ENCODE data around the gene MAN2C1.
"Not testable (repeated sequence)": the region's sequence is repeated elsewhere in the genome, so short reads cannot be mapped to it uniquely, and the experiment has no call there.

Gene MAN2C1

DNA sequence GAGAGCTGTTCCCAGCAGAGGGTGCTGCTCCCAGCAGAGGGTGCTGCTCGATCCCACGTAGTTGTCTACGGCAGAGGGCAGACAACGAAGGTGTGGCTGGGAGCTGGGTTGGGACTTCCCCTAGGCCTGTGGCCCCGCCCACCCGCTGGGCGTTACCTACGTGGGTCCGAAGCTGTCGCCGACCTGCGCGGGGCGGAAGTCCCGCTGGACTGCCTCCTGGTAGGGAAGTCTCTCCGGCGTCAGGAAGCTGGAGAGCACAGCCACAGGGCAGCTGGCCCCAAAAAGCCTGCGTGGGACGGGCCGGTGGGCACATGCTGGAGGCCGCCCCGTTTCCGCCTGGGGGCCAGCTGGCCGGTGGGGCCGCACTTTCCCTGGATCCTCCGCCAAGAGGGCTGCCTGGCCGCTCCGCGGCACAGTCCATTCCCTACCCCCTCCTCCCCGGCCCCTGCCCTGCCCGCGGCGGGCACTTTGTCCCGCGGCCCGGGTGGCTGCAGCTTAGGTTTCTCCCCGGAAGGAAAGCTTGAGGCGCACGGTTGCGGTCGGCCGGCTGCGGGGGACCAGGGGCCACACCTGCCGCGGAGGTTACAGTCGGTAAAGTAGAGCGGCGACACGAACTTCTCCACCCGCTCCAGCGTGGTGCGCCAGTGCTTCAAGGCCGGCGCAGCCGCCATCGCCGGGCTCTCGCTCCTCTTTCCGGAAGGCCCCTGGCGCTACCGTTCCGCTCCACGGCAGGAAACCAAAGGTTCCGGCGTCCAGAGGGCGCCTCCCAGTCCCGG is at the start of gene MAN2C1:
TSS of gene MAN2C1 (minus strand) at position 695 of the 776 bp plus-strand sequence. CDS start at position 671, 24 bp downstream.
- H3K9ac ChIP-seq (ENCODE audit: low read depth, low read length) = peak within 1 kb of the TSS; percentile 89
- peak within 1 kb of the TSS; percentile 98 for H3K27ac ChIP-seq (ENCODE audit: low read depth, low read length)
- no peaks in the 10 kb centered on the region for H3K9me3 ChIP-seq (ENCODE audit: control insufficient read depth, insufficient read depth, low read length)
- no peaks in the 10 kb centered on the region for H3K27me3 ChIP-seq (ENCODE audit: control insufficient read depth, insufficient read depth, low read length)
- peaks cover 9% of the 10 kb centered on the region for H3K4me1 ChIP-seq (ENCODE audit: control insufficient read depth, insufficient read depth, low read length)
- peak within 1 kb of the TSS; percentile 84 for H3K4me3 ChIP-seq (ENCODE audit: low read depth, low read length)
- H3K36me3 ChIP-seq (ENCODE audit: control insufficient read depth, insufficient read depth, low read length) = peaks cover 60% of the 10 kb centered on the region

- no peak overlapping the region for H3K9ac ChIP-seq (ENCODE audit: low read depth, low read length)
- no peaks in the 10 kb centered on the region for H3K9me3 ChIP-seq (ENCODE audit: control insufficient read depth, insufficient read depth, low read length)
- no peak overlapping the region for H3K27ac ChIP-seq (ENCODE audit: low read depth, low read length)
- H3K27me3 ChIP-seq (ENCODE audit: control insufficient read depth, insufficient read depth, low read length) = no peaks in the 10 kb centered on the region
- H3K36me3 ChIP-seq (ENCODE audit: control insufficient read depth, insufficient read depth, low read length) = peaks cover 71% of the 10 kb centered on the region
- no peak overlapping the region for H3K4me3 ChIP-seq (ENCODE audit: low read depth, low read length)
- no peaks in the 10 kb centered on the region for H3K4me1 ChIP-seq (ENCODE audit: control insufficient read depth, insufficient read depth, low read length)
These were observed 48.2 kb upstream of the MAN2C1 start for GRCh38 chr15:75416584-75416983.

GRCh38 chr15:75410196-75410595 is 41.8 kb upstream of the MAN2C1 start:
- peaks cover 94% of the 10 kb centered on the region for H3K36me3 ChIP-seq (ENCODE audit: control insufficient read depth, insufficient read depth, low read length)
- H3K4me3 ChIP-seq (ENCODE audit: low read depth, low read length) = no peak overlapping the region
- H3K9me3 ChIP-seq (ENCODE audit: control insufficient read depth, insufficient read depth, low read length) = no peaks in the 10 kb centered on the region
- no peaks in the 10 kb centered on the region for H3K4me1 ChIP-seq (ENCODE audit: control insufficient read depth, insufficient read depth, low read length)
- H3K9ac ChIP-seq (ENCODE audit: low read depth, low read length) = no peak overlapping the region
- H3K27me3 ChIP-seq (ENCODE audit: control insufficient read depth, insufficient read depth, low read length) = no peaks in the 10 kb centered on the region
- H3K27ac ChIP-seq (ENCODE audit: low read depth, low read length) = no peak overlapping the region

DNA sequence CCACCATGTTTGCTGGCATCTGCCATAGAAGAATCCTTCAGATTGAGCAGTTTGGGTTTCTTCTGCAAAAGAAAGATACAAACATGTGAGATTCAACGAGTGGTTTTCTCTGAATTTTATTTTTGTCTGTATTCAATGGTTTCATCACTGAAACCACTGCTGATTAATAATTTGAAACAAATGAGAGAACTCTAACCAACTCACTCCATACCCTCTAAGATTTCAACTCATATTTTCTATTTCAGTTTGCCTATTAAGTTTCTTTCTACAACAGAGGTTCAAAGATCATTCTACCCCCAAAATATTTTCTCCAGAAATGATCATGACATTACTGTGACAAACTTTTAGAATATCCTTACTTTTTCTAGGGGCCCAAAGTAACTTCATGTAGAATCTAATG is 38.7 kb upstream of the MAN2C1 start:
- H3K36me3 ChIP-seq (ENCODE audit: control insufficient read depth, insufficient read depth, low read length) = peaks cover 91% of the 10 kb centered on the region
- no peaks in the 10 kb centered on the region for H3K27me3 ChIP-seq (ENCODE audit: control insufficient read depth, insufficient read depth, low read length)
- H3K4me3 ChIP-seq (ENCODE audit: low read depth, low read length) = no peak overlapping the region
- H3K9ac ChIP-seq (ENCODE audit: low read depth, low read length) = no peak overlapping the region
- H3K4me1 ChIP-seq (ENCODE audit: control insufficient read depth, insufficient read depth, low read length) = no peaks in the 10 kb centered on the region
- no peak overlapping the region for H3K27ac ChIP-seq (ENCODE audit: low read depth, low read length)
- no peaks in the 10 kb centered on the region for H3K9me3 ChIP-seq (ENCODE audit: control insufficient read depth, insufficient read depth, low read length)

DNA sequence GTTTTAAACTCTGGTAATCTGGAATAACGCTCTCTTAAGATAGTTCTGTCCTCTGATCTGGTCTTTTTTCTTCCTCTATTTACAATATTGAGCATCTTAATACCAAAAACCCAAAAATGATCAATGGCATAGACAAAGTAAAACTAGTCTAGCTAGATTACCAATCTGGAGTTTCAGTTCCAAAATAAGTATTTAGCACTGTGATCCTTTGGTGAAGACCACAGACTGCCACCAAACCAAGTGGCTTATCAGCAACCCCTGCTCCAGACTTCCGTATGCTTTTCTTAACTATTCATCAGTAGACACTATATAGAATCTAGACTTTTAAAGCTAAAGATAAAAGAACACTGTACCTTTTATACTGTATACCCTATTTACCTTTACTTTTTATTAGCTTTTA is 35.5 kb upstream of the MAN2C1 start:
- Histone ChIP-seq H3K4me3 (ENCODE audit: low read depth, low read length) (no peak overlapping the region), H3K27me3 (ENCODE audit: control insufficient read depth, insufficient read depth, low read length) (no peaks in the 10 kb centered on the region), H3K4me1 (ENCODE audit: control insufficient read depth, insufficient read depth, low read length) (no peaks in the 10 kb centered on the region), H3K9me3 (ENCODE audit: control insufficient read depth, insufficient read depth, low read length) (no peaks in the 10 kb centered on the region), H3K27ac (ENCODE audit: low read depth, low read length) (no peak overlapping the region), H3K36me3 (ENCODE audit: control insufficient read depth, insufficient read depth, low read length) (peaks cover 89% of the 10 kb centered on the region), H3K9ac (ENCODE audit: low read depth, low read length) (no peak overlapping the region)

GRCh38 chr15:75397494-75397893 is 29.1 kb upstream of the MAN2C1 start:
- no peaks in the 10 kb centered on the region for H3K4me1 ChIP-seq (ENCODE audit: control insufficient read depth, insufficient read depth, low read length)
- peaks cover 97% of the 10 kb centered on the region for H3K36me3 ChIP-seq (ENCODE audit: control insufficient read depth, insufficient read depth, low read length)

DNA sequence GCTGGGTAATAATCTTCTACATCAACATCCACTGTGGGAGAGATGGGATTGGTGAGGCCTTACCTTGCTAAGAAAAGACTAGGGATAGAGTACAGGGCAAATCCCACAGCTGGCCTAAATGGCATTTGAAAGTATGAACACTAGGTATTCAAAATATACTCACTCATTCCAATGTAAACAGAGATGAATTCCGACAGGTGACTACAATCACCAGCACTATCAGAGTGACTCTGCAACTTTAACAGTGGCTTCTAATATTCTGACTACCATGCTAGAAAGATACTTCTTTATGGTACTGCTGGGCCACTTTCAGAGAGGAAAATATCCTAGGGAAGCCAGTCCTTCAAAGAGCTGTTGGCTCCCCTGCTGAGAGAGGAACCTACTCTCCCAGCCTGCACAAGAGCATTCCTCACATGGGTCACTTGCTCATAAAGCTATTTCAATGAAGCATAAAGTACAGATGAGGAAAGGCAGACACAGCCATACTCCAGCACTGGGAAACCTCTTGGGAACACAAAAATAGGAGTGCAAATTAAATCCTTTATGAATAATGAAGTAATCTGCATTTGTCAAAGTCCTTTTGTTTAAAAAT is 21.5 kb upstream of the MAN2C1 start:
- Histone ChIP-seq H3K9me3 (ENCODE audit: control insufficient read depth, insufficient read depth, low read length) (no peaks in the 10 kb centered on the region), H3K4me1 (ENCODE audit: control insufficient read depth, insufficient read depth, low read length) (no peaks in the 10 kb centered on the region), H3K36me3 (ENCODE audit: control insufficient read depth, insufficient read depth, low read length) (peaks cover 100% of the 10 kb centered on the region), H3K4me3 (ENCODE audit: low read depth, low read length) (no peak overlapping the region), H3K27me3 (ENCODE audit: control insufficient read depth, insufficient read depth, low read length) (no peaks in the 10 kb centered on the region), H3K9ac (ENCODE audit: low read depth, low read length) (no peak overlapping the region), H3K27ac (ENCODE audit: low read depth, low read length) (peak overlapping the region; percentile 6)

More at GRCh38 chr15:75397494-75397893, 29.1 kb upstream of the MAN2C1 start:
- Histone ChIP-seq H3K27me3 (ENCODE audit: control insufficient read depth, insufficient read depth, low read length) (no peaks in the 10 kb centered on the region), H3K9me3 (ENCODE audit: control insufficient read depth, insufficient read depth, low read length) (no peaks in the 10 kb centered on the region), H3K4me3 (ENCODE audit: low read depth, low read length) (no peak overlapping the region), H3K27ac (ENCODE audit: low read depth, low read length) (no peak overlapping the region), H3K9ac (ENCODE audit: low read depth, low read length) (no peak overlapping the region)

DNA sequence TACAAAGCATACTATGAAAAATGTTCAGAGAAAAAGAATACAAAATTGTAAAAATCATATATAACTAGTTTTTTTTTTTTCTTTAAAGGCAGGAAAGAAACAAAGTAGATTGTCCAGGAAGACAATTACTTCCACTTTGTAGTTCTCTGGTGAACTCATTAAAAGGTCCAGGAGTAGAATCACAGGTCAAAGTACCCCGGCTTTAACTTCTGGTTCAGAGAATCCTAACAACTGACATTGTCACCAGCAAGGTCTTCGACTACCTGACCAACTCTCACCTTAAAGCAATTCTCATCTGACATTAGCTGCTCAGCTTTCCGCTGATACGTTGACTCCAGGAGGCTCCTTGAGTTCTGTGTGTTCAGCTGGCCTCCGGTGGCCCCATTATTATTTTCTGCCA is 15.6 kb upstream of the MAN2C1 start:
- not testable (repeated sequence) for H3K27ac ChIP-seq (ENCODE audit: low read depth, low read length); H3K4me1 ChIP-seq (ENCODE audit: control insufficient read depth, insufficient read depth, low read length); H3K4me3 ChIP-seq (ENCODE audit: low read depth, low read length); H3K27me3 ChIP-seq (ENCODE audit: control insufficient read depth, insufficient read depth, low read length); H3K9ac ChIP-seq (ENCODE audit: low read depth, low read length); H3K9me3 ChIP-seq (ENCODE audit: control insufficient read depth, insufficient read depth, low read length)
- H3K36me3 ChIP-seq (ENCODE audit: control insufficient read depth, insufficient read depth, low read length) = peaks cover 97% of the 10 kb centered on the region

- Histone ChIP-seq H3K4me3 (ENCODE audit: low read depth, low read length) (no peak overlapping the region), H3K36me3 (ENCODE audit: control insufficient read depth, insufficient read depth, low read length) (peaks cover 94% of the 10 kb centered on the region), H3K27ac (ENCODE audit: low read depth, low read length) (no peak overlapping the region), H3K4me1 (ENCODE audit: control insufficient read depth, insufficient read depth, low read length) (no peaks in the 10 kb centered on the region), H3K9ac (ENCODE audit: low read depth, low read length) (no peak overlapping the region), H3K27me3 (ENCODE audit: control insufficient read depth, insufficient read depth, low read length) (no peaks in the 10 kb centered on the region), H3K9me3 (ENCODE audit: control insufficient read depth, insufficient read depth, low read length) (no peaks in the 10 kb centered on the region)
These were observed 12.4 kb upstream of the MAN2C1 start for GRCh38 chr15:75380773-75381172.

- H3K27me3 ChIP-seq (ENCODE audit: control insufficient read depth, insufficient read depth, low read length) = no peaks in the 10 kb centered on the region
- peaks cover 69% of the 10 kb centered on the region for H3K36me3 ChIP-seq (ENCODE audit: control insufficient read depth, insufficient read depth, low read length)
- H3K9ac ChIP-seq (ENCODE audit: low read depth, low read length) = no peak overlapping the region
- H3K9me3 ChIP-seq (ENCODE audit: control insufficient read depth, insufficient read depth, low read length) = no peaks in the 10 kb centered on the region
- no peak overlapping the region for H3K4me3 ChIP-seq (ENCODE audit: low read depth, low read length)
- peaks cover 9% of the 10 kb centered on the region for H3K4me1 ChIP-seq (ENCODE audit: control insufficient read depth, insufficient read depth, low read length)
- H3K27ac ChIP-seq (ENCODE audit: low read depth, low read length) = no peak overlapping the region
These were observed 3.7 kb upstream of the MAN2C1 start for GRCh38 chr15:75371901-75372688.

DNA sequence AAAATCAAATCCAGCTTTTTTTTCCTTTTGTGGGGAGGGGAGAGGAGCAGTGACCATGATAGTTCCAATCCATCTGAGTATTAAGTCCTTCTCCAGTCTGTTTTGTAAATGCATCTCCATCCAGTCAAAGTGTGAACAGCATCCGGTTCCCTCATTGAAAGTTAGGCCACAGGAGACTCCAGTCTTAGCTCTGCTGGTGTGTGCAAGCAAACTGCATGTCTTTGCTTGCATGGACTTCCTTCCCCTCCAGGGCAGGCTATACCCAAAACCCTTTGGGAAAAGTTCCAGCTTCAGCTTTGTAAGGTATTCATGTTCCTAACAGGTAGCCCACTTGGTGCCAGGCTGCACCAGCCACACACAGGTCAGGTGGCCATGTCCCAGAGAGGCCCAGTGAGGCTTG is 3.1 kb upstream of the MAN2C1 start:
- Histone ChIP-seq H3K27ac (ENCODE audit: low read depth, low read length) (no peak overlapping the region), H3K9me3 (ENCODE audit: control insufficient read depth, insufficient read depth, low read length) (no peaks in the 10 kb centered on the region), H3K36me3 (ENCODE audit: control insufficient read depth, insufficient read depth, low read length) (peaks cover 69% of the 10 kb centered on the region), H3K9ac (ENCODE audit: low read depth, low read length) (no peak overlapping the region), H3K4me1 (ENCODE audit: control insufficient read depth, insufficient read depth, low read length) (peaks cover 9% of the 10 kb centered on the region), H3K4me3 (ENCODE audit: low read depth, low read length) (no peak overlapping the region), H3K27me3 (ENCODE audit: control insufficient read depth, insufficient read depth, low read length) (no peaks in the 10 kb centered on the region)

Data from HUES48 (cell line).